AG10803 (cell line): ENCODE measurements around the gene MEF2D.
A peak's percentile ranks its signal among the peaks of the same experiment; 100 is the strongest.

ENCODE experiments used
- DNase-seq: peaks from one replicate; pipeline ENCODE4 v3.0.0; 2010; ENCODE audit warnings: low read depth
- H3K4me3 ChIP-seq: 2 replicates; pipeline ENCODE4 v1.5.1; 2011; ENCODE audit warnings: mild to moderate bottlenecking, low read length, control low read depth
- TF ChIP-seq, protein P1 (sequence below): conservative IDR thresholded peaks from 2 replicates; pipeline ENCODE4 v1.5.1; 2011; ENCODE audit warnings: mild to moderate bottlenecking, low read length, control low read depth, inconsistent platforms

The MEF2D gene

GRCh38 chr1:156455362-156455761 is 45.2 kb downstream of the MEF2D start:
- no peak overlapping the region for H3K4me3 ChIP-seq
- no peak for DNase-seq
- TF ChIP-seq, protein P1, sequence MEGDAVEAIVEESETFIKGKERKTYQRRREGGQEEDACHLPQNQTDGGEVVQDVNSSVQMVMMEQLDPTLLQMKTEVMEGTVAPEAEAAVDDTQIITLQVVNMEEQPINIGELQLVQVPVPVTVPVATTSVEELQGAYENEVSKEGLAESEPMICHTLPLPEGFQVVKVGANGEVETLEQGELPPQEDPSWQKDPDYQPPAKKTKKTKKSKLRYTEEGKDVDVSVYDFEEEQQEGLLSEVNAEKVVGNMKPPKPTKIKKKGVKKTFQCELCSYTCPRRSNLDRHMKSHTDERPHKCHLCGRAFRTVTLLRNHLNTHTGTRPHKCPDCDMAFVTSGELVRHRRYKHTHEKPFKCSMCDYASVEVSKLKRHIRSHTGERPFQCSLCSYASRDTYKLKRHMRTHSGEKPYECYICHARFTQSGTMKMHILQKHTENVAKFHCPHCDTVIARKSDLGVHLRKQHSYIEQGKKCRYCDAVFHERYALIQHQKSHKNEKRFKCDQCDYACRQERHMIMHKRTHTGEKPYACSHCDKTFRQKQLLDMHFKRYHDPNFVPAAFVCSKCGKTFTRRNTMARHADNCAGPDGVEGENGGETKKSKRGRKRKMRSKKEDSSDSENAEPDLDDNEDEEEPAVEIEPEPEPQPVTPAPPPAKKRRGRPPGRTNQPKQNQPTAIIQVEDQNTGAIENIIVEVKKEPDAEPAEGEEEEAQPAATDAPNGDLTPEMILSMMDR, result no peak

DNA sequence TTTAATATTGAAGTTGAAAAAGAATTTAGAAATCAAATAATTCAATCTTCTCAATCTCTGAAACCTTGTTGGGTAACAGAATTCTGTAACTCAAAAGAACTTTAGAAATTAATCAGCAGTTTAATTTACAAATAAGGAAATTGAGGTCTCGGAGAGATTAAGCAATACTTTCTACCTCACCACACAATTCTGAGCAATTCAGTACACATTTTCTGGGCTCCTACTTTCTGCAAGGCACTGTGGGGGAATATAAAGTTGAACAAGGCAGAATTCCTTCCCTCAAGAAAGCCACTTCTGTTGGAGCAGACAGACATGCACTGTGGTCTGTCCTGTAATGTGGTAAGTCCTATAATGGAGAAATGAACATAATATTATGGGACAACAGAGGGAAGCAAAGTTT is 47.7 kb downstream of the MEF2D start:
- no peak overlapping the region for H3K4me3 ChIP-seq
- no peak for DNase-seq
- TF ChIP-seq, protein P1, result no peak

DNA sequence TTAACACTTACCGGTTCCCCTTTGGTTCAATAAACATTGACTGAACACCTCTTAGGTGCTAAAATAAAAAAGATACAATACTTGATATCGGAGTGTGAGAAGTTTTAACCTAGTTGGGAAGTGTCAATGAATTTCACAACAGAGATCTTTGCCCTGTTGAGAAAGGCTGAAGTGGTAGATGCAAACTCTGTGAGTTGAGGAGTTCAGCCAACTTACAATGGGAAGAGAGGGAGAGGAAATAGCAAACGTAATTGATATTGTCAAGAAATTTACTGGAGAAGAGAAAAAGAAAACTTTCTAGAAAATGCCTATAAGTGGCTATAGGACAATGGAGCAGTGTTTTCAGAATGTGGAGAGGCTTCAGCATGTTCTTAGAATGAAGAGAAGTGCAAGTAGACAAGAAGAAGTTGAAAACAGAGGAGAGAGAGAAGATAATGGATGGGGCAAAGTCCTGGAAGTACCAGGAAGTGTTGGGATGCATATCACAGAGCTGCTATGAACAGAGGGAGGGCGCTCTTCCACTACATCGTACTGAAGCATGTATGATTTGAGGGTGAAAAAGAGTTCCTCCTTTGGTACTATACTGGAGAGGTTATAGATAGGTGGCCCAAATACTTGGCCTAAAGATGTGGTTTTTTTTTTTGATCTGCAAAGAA is 48.9 kb downstream of the MEF2D start:
- TF ChIP-seq, protein P1, result no peak
- DNase-seq, result no peak
- no peak overlapping the region for H3K4me3 ChIP-seq

DNA sequence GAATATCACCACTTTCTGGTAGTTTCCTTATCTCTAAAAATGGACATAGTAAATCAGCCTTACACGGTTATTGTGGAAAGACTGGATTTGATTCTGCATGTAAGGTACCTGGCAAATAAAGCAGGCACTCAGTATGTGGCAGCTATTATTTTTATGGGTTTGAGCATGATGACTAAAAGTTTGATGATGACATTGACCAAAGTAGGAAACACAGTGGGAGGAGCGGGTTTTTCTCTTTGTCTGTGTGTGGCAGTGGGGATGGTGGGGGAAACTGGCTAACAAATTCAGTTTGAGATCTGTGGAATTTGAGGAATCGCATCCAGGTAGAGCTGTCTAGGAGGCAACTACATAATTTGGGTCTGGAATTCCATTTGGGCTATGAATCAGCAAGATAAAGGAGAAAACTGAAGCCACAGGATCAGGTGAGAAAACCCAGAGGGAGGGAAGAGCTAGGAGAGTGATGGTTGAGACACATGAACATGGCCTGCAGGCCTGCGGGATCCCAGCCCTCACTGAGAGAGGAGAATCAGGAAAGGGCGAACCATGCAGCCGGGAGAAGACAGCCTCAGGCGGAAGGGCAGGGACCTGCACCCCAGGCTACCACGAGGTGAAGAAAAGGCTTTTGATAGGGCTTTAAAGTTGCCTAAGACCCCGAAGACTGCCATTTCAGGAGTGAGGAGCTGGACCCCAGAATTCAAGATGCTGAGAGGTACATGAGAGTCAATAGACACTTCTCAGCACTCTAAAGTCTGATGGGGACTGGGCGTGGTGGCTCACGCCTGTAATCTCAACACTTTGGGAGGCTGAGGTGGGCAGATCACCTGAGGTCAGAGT is 52.2 kb downstream of the MEF2D start:
- DNase-seq, result no peak
- H3K4me3 ChIP-seq, result no peak overlapping the region
- TF ChIP-seq, protein P1, result no peak

GRCh38 chr1:156445789-156446263 is 54.7 kb downstream of the MEF2D start:
- H3K4me3 ChIP-seq, result no peak overlapping the region
- peak; percentile 72 for DNase-seq
- TF ChIP-seq, protein P1, result peak; percentile 97

DNA sequence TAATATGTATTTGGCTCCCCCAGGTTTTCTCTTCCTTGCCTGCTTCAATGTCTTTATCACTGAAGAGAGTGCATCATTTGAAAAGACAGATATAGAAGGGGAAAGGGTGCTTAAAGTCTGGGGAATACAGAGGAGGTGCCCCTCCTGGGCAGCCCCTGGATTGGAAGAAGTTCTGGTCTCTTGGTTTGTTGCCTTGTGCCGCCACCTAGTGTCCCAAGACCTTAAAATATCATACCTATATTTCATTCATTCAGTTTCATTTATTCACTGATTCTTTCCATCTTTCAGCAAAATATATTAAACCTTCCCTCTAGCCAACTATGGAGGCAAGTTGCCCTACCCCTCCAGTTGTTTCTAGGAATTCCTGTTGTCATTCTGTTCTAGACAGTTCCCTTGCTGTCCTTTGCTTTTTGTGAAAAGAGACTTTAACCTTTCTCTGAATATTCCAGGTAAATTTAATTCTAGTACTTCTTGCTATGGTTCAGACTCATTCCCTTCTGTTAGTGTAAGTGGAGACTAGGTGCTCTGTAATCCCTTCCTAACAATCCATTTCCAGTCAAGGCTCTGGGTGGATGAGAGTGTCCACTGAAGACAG is 56.1 kb downstream of the MEF2D start:
- TF ChIP-seq, protein P1, result peak; percentile 31; the same call in 1 of the 2 replicates
- no peak overlapping the region for H3K4me3 ChIP-seq
- DNase-seq, result no peak
